ENCODE measurements around the gene FAM219A.

FAM219A gene, protein sequence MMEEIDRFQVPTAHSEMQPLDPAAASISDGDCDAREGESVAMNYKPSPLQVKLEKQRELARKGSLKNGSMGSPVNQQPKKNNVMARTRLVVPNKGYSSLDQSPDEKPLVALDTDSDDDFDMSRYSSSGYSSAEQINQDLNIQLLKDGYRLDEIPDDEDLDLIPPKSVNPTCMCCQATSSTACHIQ

DNA sequence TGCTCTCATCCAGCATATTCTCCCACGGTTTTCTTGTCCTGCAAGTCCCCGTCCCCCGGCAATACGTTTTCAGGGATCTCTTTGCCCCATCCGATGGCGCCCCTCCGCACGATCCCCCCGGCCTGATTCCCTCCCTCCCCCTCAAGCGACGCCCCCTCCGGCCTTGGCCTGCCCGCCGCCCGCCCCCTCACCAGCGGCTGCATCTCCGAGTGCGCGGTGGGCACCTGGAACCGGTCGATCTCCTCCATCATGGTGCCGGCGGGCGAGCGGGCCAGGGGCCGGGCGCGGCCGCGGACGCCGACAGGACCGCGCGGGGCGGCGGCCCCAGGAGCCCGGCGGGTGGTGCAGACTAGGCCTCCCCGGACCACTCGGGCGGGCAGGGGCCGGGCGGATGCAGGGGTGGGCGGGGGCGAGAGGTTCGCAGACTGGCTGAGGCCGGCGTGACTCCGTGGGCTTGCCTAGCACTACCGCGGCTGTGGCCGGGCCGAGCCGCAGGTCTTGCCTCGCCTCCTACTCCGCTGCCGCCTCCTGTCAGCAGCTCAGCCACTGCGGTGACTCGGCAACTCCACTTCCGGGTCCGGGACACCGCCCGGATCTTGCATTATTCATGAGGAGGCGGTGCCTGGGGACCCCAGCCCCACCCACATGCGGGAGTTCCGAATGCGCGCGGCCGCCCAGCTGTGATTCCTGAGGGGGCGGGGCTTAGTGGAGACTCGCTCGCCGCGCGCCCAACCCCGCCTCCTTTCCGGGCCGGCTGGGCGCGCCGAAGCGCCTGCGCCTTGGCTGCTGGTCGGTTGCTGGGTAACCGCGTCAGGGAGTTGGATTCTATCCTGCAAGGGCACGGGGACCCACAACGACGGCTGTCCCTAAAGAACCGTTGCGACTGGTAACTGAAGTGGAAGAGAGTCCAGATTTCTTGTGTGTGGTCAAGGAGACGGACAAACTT, at the start of gene FAM219A, which contains the start of gene DNAI1:
Gene FAM219A, minus strand, starts transcription at position 558 of the 946 bp plus-strand sequence. Its CDS starts 307 bp downstream, at position 251.
Gene DNAI1, plus strand, starts transcription at position 793 of the 946 bp plus-strand sequence. CDS start 201 bp downstream, outside the sequence.
- DNase-seq (ENCODE audit: low read depth), result peak; percentile 99

GRCh38 chr9:34507966-34508365, 49.6 kb upstream of the FAM219A start:
- no peak for DNase-seq (ENCODE audit: low read depth)

DNA sequence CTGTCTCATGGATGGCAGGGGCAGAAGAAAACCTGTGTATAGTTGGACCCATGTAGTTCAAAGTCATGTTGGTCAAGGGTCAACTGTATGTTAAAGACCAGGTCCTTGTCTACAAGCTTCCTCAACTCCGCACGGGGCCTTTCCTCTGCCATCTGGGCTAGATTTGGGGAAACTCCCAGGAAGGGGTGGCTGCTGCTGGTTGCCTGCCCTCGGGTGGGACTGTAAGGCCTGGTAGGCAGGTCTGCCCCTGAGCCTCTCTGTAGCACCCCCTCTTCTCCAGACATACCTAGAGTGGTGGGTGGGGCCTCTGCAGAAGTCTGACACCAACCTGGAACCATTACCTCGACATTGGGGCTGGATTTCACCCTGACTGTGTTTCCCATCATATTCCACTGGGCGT, 49.2 kb upstream of the FAM219A start:
- DNase-seq (ENCODE audit: low read depth), result no peak

GRCh38 chr9:34506623-34507022, 48.3 kb upstream of the FAM219A start:
- DNase-seq (ENCODE audit: low read depth), result no peak

- no peak for DNase-seq (ENCODE audit: low read depth)
Observed at GRCh38 chr9:34505370-34506120, 47.2 kb upstream of the FAM219A start.

- no peak for DNase-seq (ENCODE audit: low read depth)
Observed at GRCh38 chr9:34503406-34503805, 45.0 kb upstream of the FAM219A start.

- no peak for DNase-seq (ENCODE audit: low read depth)
Observed at GRCh38 chr9:34502891-34503290, 44.5 kb upstream of the FAM219A start.

GRCh38 chr9:34502471-34502870, 44.1 kb upstream of the FAM219A start:
- no peak for DNase-seq (ENCODE audit: low read depth)

GRCh38 chr9:34501889-34502425, 43.6 kb upstream of the FAM219A start:
- DNase-seq (ENCODE audit: low read depth), result no peak

DNA sequence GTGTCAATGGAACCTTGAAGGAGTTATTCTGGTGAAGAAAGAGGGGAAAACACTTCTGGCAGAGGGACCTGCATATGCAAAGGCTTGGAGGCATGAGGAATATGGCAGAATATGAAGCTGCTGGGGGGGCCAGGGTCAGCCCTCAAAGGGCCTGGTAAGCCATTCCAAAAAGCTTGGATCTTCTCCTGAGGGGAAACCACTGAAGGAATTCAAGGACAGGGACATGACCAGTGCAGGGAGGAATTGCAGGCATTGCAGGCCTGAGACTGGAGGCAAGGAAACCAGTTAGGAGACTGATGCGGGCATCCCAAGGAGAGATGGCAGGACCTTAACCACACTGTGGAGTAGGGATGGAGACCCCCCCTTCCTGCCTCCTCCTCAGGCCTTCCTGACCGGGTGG, 43.0 kb upstream of the FAM219A start:
- no peak for DNase-seq (ENCODE audit: low read depth)

DNA sequence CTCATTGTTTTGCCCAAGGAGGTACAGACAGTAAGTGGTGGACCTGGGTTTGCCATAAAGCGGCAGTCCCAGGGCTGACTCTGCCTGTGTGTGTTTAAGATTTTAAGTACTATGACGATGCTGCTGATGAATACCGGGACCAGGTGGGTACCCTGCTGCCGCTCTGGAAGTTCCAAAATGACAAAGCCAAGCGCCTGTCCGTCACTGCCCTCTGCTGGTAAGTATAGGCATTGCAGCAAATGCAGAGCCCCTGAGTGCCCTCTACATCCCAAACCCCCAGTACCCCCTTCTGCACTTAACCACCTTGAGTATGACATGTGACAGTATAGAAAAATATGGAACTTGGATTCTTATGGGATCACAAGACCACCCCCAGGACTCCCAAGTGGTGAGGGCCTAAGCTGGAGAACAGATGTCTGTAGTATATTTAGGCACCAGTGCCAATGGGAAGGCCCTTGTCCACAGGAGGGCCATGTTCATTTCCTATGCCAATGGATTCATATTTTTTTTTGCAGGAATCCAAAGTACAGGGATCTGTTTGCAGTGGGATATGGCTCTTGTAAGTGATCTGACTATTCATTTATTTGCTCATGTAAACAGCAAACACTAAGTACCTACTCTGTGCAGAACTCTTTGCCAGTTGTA, 42.4 kb upstream of the FAM219A start:
- DNase-seq (ENCODE audit: low read depth), result peak; percentile 73

DNA sequence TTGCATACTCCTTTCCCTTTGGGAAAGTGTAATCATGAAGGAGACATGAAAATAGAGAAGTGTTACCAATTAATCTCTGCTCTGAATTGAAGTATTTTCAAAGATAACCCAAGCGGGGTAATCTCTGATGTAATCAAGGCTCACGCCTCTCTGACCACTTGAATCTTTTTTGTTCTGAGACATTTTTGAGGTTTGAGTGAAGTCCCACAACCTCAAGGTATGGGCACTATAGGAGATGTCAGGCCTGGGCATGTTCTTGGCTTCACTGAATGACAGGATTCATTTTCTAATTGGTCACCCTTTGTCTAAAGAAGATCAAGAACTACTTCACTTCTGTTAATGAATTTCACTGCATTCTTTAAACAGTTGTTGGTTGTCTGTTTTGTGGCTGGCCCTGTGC, 40.7 kb upstream of the FAM219A start:
- DNase-seq (ENCODE audit: low read depth), result no peak

DNA sequence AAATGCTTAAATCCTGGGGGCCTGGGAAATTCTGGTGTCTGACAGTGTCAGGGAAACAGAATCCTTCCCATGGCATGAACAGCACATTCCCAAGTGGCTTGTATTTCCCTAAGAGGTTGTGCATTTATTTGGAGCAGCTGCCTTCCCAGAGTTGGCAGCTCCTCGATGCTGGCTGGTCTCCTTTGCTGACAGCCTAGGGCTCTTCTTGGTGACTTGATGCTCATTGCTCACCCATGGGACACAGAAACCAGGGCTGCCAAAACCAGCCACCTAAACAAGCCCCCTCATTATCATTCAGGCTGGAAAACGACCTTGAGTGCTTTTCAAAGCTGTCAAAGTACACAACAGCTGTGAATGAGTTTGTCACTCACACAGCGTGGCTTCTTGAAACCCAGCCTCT, 40.2 kb upstream of the FAM219A start:
- no peak for DNase-seq (ENCODE audit: low read depth)

DNA sequence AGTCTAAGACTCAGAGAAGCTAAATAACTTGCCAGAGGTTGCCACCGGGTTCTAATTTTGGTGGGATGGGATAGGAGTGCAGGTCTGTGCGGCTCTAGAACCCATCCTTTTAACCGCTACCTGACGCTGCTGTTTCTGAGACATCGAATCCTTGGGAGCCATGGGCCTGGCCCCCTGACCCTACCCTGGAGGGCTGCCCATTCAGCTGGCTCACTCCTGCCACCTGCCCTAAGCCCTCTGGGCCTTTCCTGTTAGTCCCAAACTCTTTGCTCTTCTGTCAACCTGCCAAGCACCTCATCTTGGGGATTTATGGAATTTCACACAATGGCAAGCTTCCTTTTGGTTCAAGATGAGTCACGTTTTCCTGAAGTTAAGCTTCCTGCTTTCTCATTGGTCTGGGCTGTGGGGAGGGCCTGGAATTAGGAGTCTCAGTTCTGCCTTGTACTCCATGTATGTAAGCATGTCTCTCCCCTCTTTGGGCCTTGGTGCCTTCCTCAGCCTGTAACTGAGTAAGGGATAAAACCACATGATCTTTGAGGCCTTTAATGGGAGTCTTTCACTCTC, 37.9 kb upstream of the FAM219A start:
- no peak for DNase-seq (ENCODE audit: low read depth)

DNA sequence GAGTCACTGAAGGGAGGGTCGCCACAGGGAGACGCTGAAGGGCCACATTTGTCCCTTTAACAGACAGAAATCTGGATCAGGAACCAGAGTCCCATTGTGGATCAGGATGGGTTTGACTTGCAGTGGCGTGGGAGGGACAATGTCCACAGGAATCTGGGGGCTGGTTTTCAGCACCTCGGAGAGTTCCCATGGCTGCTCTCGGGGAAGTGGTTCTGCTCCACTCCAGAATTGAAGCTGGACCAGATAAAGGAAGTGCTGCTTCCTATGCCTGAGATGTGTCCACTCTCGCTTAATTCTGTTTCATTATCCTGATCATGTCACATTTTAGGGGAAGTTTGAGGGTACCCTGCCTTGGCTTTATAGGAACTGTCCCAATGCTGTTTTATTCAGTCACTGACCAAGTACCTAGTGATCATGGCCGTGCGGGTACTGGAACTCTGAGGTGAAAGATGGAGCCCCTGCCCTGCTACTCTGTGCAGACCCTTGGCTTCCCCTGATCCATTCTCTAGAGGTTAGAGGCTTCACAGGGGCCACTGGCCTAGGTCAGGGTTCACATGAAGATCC, 35.7 kb upstream of the FAM219A start:
- no peak for DNase-seq (ENCODE audit: low read depth)

- DNase-seq (ENCODE audit: low read depth), result no peak
Observed at GRCh38 chr9:34492051-34492450, 33.7 kb upstream of the FAM219A start.

GRCh38 chr9:34491596-34491995, 33.2 kb upstream of the FAM219A start:
- DNase-seq (ENCODE audit: low read depth), result no peak

GRCh38 chr9:34490760-34491159, 32.4 kb upstream of the FAM219A start:
- no peak for DNase-seq (ENCODE audit: low read depth)

DNA sequence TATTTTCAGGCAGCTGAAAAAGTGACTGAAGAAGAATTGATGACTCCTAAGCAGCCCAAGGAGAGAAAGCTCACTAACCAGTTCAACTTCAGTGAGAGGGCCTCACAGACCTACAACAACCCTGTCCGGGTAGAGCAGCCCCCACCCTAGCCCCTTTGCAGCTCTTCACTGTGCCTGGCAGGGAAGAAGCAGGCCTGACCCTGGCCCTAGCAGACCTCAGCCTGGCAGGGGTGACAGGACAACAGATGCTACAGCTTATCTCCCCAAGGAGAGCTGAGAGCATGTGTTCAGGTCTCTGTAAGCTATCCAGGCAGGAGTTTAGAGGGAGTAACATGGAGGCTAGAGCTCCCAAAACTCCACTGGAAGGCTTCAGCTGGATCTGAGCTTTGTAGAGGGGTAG, 32.0 kb upstream of the FAM219A start:
- no peak for DNase-seq (ENCODE audit: low read depth)

- no peak for DNase-seq (ENCODE audit: low read depth)
Observed at GRCh38 chr9:34486572-34486971, 28.2 kb upstream of the FAM219A start.

DNA sequence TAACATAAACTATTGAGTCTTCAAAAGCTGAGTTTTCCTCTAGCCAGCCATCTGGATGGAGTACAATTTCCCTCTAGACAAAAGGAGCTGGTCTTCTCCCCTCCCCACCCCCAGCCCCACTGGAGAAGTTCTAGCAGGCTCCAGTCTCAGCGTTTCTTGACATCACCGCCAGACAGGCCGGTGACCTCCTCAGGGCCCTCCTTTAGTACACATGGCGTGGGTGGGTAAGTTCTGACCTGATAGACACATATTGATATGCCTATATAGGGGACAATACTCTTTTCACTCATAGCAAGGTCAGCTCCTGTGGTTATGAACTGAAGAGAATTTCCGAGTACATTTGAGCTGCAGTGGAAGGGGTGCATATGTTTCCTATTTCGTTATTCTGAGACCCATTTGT, 27.5 kb upstream of the FAM219A start:
- no peak for DNase-seq (ENCODE audit: low read depth)
